NCI-H2196 (cell line): ENCODE results near the gene CDAN1.
"Not testable (repeated sequence)": the region's sequence is repeated elsewhere in the genome, so short reads cannot be mapped to it uniquely, and the experiment has no call there.

Experiments used
- DNase-seq: peaks from one replicate; lab custom pipeline; 2025; ENCODE audit not compliant: unreplicated experiment; lab: John Stamatoyannopoulos, UW

Gene CDAN1

GRCh38 chr15:42710662-42711061 is 26.3 kb downstream of the CDAN1 start:
- DNase-seq: no peak

- no peak for DNase-seq
These were observed 28.9 kb downstream of the CDAN1 start for GRCh38 chr15:42707873-42708544.

- DNase-seq: peak; percentile 36
These were observed 29.9 kb downstream of the CDAN1 start for GRCh38 chr15:42707068-42707467.

GRCh38 chr15:42705336-42705735 is 31.6 kb downstream of the CDAN1 start:
- DNase-seq: no peak

- peak; percentile 23 for DNase-seq
These were observed 32.4 kb downstream of the CDAN1 start for GRCh38 chr15:42704492-42704926.

DNA sequence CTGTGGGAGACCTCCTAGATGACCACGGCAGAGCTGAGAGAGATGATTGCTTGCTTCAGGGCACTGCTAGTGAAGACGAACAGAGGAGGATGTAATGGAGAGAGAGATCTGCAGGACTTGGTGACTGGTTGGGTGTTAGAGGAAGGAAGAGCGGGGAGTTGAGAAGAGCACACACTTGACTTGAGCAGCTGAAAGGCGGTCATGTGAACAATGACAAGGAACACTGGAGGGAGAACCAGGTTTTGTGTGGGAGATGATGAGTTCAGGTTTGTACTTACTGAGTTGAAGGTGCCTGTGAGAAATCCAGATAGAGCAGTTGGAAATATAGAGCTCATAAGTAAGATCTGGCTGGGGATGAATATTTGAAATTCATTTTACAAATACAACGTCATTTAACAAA is 40.3 kb downstream of the CDAN1 start:
- DNase-seq: no peak

- DNase-seq: no peak
These were observed 41.3 kb downstream of the CDAN1 start for GRCh38 chr15:42695527-42696071.

- DNase-seq: no peak
These were observed 42.5 kb downstream of the CDAN1 start for GRCh38 chr15:42694398-42694797.

- no peak for DNase-seq
These were observed 43.0 kb downstream of the CDAN1 start for GRCh38 chr15:42693942-42694341.

- DNase-seq: no peak
These were observed 43.4 kb downstream of the CDAN1 start for GRCh38 chr15:42693496-42693895.

GRCh38 chr15:42692997-42693396 is 43.9 kb downstream of the CDAN1 start:
- no peak for DNase-seq

DNA sequence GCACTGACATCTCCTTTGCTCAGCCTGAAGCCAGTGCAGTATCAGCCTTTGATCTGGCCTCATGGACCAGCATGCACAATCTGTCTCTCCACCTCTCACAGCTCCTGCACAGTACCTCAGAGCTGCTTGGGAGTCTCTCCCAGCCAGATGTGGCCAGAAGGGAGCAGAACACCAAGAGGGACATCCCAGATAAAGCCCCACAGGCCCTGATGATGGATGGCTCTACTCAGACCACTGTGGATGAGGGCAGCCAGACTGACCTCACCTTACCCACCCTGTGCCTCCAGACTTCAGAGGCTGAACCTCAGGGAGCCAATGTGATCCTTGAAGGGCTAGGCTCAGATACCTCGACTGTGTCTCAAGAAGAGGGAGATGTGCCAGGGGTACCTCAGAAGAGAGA is 44.4 kb downstream of the CDAN1 start:
- no peak for DNase-seq

- no peak for DNase-seq
These were observed 45.2 kb downstream of the CDAN1 start for GRCh38 chr15:42691770-42692169.

DNA sequence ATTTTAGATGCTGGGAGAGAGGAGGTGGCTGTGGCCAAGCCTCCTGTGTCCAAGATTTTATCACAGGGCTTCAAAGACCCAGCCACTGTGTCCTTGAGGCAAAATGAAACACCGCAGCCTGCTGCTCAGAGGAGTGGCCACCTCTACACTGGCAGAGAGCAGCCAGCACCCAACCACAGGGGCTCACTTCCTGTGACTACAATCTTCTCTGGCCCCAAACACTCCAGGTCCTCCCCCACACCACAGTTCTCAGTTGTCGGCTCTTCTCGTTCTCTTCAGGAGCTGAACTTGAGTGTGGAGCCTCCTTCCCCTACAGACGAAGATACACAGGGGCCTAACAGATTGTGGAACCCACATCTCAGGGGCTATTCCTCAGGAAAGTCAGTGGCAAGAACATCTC is 45.6 kb downstream of the CDAN1 start:
- no peak for DNase-seq

GRCh38 chr15:42688301-42688700 is 48.6 kb downstream of the CDAN1 start:
- no peak for DNase-seq

- no peak for DNase-seq
These were observed 49.2 kb downstream of the CDAN1 start for GRCh38 chr15:42687740-42688139.

DNA sequence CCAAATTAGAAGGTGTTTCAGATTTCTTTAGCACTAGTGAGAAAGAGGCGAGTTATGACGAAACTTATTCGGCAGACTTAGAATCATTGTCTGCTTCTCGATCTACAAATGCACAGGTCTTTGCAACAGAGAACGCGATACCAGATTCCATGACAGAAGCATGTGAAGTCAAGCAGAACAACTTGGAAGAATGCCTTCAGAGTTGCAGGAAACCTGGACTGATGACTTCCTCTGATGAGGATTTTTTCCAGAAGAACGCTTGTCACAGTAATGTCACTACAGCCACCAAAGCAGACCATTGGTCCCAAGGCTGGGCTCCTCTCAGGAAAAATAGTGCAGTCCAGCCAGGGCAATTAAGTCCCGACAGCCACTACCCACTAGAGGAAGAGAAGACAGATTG is 50.6 kb downstream of the CDAN1 start:
- no peak for DNase-seq

DNA sequence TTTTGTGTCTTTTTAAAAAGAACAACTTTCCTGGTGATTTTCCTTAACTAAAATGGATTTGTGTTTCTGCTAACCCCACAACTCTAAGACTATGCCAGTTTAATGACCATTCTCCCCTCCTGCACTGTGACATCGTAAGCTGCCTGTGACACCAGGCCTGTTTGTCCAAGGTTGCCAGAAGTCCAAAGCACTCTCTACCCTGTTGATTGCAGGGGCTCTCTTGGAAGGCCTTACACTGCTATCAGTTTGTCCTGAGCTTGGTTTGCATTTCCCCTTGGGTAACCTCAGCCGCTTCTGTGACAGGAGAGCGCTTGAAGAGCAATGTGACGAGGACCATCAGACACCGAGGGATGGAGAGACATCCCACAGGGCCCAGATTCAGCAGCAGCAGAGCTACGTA is 55.8 kb downstream of the CDAN1 start:
- no peak for DNase-seq

GRCh38 chr15:42680142-42680482 is 56.8 kb downstream of the CDAN1 start:
- DNase-seq: not testable (repeated sequence)

GRCh38 chr15:42679285-42680141 is 57.4 kb downstream of the CDAN1 start:
- peak; percentile 13 for DNase-seq

DNA sequence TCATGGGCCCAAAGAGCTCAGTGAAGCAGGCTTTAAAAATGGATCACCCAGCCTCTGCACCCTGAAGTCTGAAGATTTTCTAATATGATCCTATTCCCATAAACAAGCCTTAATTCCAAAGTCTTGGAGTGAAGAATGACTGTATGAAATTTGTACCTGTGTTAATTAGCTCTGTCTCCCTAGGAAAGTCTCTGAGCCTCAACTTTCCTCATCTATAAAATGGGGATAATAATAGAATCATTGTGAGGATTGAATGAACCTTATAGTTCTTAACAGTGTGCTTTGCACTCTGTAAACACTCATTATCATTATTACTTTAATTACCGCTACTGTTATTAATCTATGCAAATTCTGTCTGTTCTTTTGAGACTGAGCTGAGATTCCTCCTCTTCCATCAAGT is 61.9 kb downstream of the CDAN1 start:
- DNase-seq: no peak

- no peak for DNase-seq
These were observed 62.5 kb downstream of the CDAN1 start for GRCh38 chr15:42674472-42674871.
